GM23248 (cell line): ENCODE results near the gene NYAP2.

Experiments used
- EZH2 ChIP-seq: fragments of 200-600 bp; sonication (generic); IDR thresholded peaks from 2 replicates; pipeline ENCODE4 v1.6.1; 2018; ENCODE audit warnings: antibody characterized with exemption, mild to moderate bottlenecking; ENCODE audit not compliant: insufficient read depth, poor library complexity, severe bottlenecking
- EZH2phosphoT487 ChIP-seq: fragments of 200-600 bp; sonication (generic); IDR thresholded peaks from 2 replicates; pipeline ENCODE4 v1.6.1; 2018; ENCODE audit warnings: antibody characterized with exemption, moderate library complexity, mild to moderate bottlenecking, low read depth; ENCODE audit not compliant: insufficient read depth

- TF ChIP-seq EZH2phosphoT487: no peak
- TF ChIP-seq EZH2: no peak
These were observed 67.5 kb downstream of the NYAP2 start for GRCh38 chr2:225466891-225467604.
